Stimulated activated CD4-positive, alpha-beta T cell treated with anti-CD3 and anti-CD28 coated beads, Interleukin-12 subunit alpha, Interleukin-12 subunit beta, amount 100 ng/mL, for 4 hours (primary cell): ENCODE results near the gene PDC.
"Not testable (repeated sequence)": the region's sequence is repeated elsewhere in the genome, so short reads cannot be mapped to it uniquely, and the experiment has no call there.

Experiments
- DNase-seq: peaks from one replicate; pipeline ENCODE4 v3.0.0-alpha.2; 2020

PDC gene

GRCh38 chr1:186463926-186464325 lies 3.0 kb upstream of the PDC start:
- DNase-seq: no peak

- no peak for DNase-seq
These were observed 2.6 kb upstream of the PDC start for GRCh38 chr1:186463511-186463910.

- not testable (repeated sequence) for DNase-seq
These were observed 1.8 kb downstream of the PDC start for GRCh38 chr1:186459161-186459560.

GRCh38 chr1:186456729-186457255 lies 4.1 kb downstream of the PDC start:
- no peak for DNase-seq

DNA sequence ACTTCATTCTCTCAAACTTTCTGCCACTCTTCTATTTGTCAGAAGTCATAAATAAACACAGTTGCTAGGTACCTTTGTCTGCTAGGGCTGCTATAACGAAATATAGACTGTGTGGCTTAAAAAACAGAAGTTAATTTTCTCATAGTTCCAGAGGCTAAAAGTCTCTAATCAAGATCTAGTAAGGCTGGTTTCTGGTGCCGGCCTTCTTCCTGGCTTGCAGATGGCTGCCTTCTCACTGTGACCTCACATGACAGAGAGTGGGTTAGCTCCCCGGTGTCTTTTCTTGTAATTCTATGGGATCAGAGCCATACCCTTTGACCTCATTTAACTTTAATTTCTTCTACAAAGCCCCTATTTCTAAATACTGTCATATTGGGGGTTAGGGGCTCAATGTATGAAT lies 5.9 kb downstream of the PDC start:
- DNase-seq: no peak

DNA sequence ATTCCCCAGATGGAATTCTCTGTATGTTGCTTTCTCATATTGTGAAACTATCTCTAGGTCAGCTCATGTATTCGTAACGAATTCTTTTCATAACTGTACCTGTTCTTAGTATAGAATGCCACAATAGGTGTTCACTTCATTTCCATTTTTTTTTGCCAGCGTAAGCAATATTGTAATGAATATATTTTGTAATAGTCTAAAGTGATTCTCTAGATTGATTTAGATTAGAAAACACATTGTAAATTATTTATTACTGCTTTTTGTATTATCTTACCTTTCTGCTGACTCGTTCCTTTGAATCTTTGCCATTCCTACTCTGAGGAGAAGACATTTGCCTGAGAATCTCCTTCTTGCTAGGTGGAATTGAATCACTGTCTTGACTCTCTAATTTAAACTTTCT lies 14.8 kb downstream of the PDC start:
- no peak for DNase-seq

DNA sequence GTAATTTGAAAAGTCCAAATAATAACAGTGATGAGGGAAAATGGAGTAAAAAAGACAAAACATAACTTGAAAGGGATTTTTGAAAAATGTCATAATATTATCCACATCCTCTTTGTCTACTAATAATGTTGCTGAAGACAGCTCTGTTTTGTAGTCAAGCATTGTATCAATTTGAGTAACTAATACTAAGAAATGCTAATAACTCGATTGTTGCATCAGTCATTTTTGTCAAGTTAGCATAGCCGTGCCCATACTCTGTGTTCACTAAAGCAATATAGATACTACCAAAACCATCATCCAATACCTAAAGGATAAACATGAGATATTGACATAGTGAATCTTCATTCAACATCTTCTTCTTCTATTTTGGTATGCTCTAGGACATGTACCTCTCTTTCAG lies 17.3 kb downstream of the PDC start:
- DNase-seq: no peak

GRCh38 chr1:186442651-186443375 lies 18.1 kb downstream of the PDC start:
- DNase-seq: no peak

- DNase-seq: no peak
These were observed 20.3 kb downstream of the PDC start for GRCh38 chr1:186440584-186440983.

- DNase-seq: no peak
These were observed 22.3 kb downstream of the PDC start for GRCh38 chr1:186438567-186438966.

- no peak for DNase-seq
These were observed 25.6 kb downstream of the PDC start for GRCh38 chr1:186435336-186435735.

DNA sequence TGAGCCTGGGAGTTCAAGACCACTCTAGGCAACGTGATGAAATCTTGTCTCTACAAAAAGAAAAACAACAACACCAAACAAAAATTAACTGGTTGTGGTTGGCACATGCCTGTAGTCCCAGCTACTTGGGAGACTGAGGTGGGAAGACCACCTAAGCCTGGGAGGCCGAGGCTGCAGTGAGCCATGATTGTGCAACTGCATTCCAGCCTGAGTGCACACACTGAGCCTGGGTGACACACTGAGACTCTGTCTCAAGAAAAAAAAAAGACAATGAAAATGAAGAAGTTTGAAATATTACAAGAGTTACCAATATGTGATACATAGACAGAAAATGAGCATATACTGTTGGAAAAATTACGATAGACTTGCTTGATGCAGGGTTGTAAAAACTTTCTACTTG lies 31.9 kb downstream of the PDC start:
- DNase-seq: no peak

DNA sequence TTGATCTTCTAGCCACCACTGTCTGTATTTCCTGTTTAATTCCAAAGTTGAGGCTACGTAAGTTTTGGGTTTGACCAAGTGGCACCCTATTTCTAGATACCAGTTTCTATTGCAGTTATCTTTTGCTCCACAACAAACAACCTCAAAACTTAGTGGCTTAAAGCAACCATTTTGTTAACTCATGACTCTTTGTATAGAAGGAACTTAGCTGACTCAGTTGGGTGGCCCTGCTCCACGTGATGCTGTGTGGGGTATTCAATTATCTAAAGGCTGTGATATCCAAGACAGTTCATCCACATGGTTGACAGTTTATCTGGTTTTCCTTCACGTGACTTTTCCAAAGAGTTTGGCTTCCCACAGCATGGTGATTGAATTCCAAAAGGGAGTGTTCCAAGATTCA lies 34.8 kb downstream of the PDC start:
- DNase-seq: no peak

- DNase-seq: no peak
These were observed 36.4 kb downstream of the PDC start for GRCh38 chr1:186424539-186424938.

DNA sequence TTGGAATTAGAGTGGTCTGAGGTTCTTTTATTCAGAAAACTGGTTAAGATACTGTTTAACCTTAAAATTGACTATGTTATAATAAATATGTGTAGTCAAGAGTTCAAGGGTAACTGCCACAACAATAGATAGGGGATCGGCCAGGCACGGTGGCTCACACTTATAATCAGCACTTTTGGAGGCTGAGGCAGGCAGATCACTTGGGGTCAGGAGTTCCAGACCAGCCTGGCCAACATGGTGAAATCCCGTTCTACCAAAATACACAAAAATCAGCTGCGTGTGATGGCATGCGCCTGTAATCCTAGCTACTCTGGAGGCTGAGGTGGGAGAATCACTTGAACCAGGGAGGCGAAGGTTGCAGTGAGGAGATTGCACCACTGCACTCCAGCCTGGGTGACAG lies 39.5 kb downstream of the PDC start:
- DNase-seq: no peak

- no peak for DNase-seq
These were observed 40.0 kb downstream of the PDC start for GRCh38 chr1:186420923-186421322.

- no peak for DNase-seq
These were observed 40.6 kb downstream of the PDC start for GRCh38 chr1:186420311-186420710.

DNA sequence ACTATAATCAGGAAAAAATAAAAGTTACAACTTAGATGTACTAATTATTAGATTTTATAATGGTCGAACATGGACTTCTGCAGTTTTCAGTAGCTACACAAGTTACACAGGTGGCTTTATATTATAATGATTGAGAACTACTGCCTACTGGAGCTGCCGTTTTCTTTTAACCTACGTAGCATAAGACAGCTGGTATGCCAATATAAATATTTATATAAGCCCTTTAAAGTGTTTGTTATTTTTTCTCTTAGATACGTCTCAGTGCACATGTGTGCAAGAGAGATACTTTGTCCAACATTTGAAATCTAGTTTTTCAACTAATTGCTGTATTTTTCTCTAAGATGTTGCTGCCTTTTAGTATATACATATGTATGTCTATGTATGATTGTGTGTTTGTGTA lies 42.4 kb downstream of the PDC start:
- no peak for DNase-seq

DNA sequence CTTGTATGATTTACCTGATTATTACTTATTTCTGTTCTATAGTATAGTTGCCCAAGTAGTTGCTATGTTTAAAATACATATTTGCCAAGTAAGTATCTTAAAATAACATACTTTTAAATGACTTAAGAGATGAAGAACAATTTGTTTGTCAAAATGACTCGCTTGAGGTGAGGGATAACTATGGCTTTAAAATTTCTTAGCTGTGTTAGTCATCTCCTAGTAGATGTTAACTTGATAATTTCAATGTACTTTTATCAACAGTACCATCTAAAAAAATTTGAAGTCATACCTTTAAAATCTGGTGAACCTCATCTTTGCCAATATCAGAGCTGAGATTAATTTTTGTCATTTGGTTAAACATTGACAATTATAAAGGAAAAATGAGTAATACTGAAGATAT lies 47.6 kb downstream of the PDC start:
- DNase-seq: no peak

DNA sequence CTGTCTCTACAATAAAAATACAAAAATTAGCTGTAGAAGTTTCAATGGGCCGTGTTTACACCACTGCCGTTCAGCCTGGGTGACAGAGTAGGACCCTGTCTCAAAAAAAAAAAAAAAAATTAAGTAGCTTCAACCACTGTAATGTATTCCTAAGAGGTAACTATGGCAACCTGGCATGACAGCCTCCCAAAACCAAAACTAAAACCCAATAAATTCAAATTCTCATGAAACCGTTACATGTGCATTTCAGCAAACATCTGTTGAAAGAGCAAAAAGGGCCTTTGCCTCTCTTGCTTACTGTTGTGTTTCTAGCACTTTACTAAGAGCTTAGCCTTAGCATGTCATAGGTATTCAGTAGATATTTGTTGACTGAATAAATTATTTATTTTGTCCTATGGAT lies 51.8 kb downstream of the PDC start:
- DNase-seq: no peak

DNA sequence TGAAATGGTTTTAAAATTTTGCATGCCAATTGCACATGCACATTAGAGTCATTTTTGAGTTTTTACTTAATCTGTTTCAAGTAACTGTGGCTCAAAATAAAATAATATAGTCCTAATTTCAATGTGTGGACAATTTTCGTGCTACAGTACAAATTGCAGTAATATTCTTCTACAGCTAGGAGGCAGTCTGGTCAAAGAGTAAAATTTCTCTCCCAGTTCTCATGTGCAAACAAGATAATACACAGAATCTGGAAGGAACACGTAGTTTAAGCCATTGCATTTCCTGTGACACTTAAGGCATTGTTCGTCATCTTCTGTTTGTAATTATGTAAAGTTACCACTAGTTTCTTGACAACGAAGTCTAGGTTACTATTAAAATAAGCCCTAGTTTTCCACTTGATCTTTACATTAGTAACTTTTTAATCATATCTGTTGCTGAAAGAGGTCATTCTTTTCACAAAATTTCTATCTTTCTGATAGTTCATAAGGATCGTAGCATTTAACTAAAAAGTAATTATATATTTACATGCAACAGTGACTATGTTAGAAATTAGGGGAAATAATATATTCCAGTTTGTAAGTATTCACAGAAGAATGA lies 56.4 kb downstream of the PDC start:
- no peak for DNase-seq

DNA sequence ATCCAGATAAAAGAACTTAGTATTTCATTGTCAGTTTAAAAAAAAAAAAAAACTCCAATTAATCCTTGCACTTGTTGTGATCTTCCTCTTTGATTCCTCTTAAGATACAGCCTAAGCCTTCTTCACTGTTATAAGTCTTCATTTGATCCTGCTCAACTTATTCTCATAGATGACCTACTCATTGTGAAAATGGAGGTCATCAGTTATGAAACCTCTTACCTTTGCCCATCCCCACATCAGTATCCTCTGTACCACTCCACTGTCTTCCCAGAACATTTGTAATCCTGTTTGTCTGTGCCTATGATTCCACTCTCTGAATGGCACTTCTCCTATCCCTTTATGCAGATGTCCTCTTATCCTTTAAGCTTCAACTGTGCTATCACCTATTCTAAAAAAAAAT lies 57.3 kb downstream of the PDC start:
- DNase-seq: no peak

DNA sequence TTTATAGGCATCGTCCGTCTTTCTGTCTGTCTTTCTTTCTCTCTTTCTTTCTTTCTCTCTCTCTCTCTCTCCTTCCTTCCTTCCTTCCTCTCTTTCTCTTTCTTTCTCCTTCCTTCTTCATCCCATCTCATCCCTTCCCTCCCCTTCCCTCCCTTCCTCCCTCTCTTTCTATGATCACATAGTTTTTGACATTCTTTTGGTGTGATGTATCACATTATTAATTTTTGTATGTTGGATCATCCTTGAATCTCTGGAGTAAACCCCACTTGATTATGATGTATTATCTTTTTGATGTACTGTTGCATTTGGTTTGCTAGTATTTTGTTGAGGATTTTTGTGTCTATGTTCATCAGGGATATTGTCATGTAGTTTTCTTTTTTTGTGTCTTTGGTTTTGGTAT lies 59.5 kb downstream of the PDC start:
- DNase-seq: not testable (repeated sequence)
